Cortex of kidney (tissue), 1 donor: ENCODE results near the gene BAHD1.

Experiments
- DNase-seq: peaks from one replicate; lab custom pipeline; 2025; lab: John Stamatoyannopoulos, UW

The BAHD1 gene

DNA sequence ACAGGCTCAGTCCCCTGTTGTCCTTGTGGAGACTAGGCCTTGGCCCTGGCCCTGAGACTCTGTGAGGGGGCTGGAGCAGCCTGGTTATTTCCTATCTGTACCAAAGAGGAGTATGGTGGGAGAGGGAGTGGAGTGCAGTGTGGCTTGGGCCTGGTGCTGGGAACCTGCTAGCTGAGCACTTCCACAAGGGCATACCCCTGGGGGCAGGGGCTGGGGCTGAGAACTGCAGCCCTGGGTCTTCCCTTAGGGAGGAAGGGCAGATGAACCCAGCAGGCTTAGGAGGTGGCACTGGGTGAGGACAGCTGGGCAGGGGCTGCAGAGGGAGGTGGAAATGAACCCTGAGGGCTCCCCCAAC lies 26.5 kb downstream of the BAHD1 start:
- no peak for DNase-seq

DNA sequence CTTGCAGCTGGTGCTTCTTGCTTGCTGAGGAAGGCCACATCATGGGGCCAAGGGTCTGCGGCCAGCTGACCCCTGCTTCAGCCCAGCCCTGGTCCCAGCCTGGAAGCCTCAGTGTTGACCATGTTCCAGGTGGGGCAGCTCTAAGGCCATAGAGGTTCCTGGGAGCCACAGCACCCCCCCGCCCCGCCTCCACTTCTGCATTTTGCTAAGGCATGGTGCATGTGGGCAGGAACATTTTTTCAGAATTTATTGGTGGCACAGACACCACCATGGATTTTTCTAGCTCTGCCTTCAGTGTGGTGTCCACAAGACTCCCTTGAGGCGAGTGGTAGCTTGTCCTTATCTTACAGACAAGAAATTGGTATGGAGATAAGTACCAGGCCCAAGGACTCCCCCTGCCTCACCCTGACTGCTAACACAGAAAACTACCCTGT lies 28.2 kb downstream of the BAHD1 start:
- no peak for DNase-seq

- no peak for DNase-seq
Measured at GRCh38 chr15:40469776-40470390, 29.1 kb downstream of the BAHD1 start.

GRCh38 chr15:40470423-40471104 lies 29.8 kb downstream of the BAHD1 start, which contains the start of gene CHST14:
Gene CHST14 (plus strand): TSS chr15:40470984. CDS start chr15:40471214, 230 bp downstream.
- DNase-seq: no peak

- no peak for DNase-seq
Measured at GRCh38 chr15:40471105-40471807, 30.5 kb downstream of the BAHD1 start.

DNA sequence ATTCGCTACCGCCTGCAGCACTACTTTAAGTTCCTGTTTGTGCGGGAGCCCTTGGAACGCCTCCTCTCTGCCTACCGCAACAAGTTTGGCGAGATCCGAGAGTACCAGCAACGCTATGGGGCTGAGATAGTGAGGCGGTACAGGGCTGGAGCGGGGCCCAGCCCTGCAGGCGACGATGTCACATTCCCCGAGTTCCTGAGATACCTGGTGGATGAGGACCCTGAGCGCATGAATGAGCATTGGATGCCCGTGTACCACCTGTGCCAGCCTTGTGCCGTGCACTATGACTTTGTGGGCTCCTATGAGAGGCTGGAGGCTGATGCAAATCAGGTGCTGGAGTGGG lies 31.0 kb downstream of the BAHD1 start:
- no peak for DNase-seq

- no peak for DNase-seq
Measured at GRCh38 chr15:40472171-40472727, 31.5 kb downstream of the BAHD1 start.

DNA sequence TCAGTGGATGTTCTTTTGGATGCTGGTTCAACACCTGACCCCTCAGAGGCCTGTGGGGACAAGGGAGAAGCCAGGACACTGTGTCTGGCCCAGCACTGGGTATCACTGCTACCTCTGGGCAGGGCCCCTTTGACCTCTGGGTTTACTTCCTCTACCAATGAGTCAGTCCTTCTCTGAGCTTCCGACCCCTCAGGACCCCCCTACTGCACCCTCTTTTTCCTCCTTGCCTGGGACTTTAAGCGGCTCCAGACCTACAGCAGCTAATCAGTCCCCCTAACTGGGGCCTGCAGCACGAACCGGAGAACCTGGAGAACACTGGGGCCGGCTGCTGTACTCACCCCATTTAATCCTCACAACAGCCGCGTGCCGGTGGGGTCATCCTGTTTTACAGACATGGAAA lies 33.8 kb downstream of the BAHD1 start:
- DNase-seq: no peak

- DNase-seq: no peak
Measured at GRCh38 chr15:40477642-40478327, 37.0 kb downstream of the BAHD1 start.

- DNase-seq: no peak
Measured at GRCh38 chr15:40479024-40479423, 38.3 kb downstream of the BAHD1 start.

- no peak for DNase-seq
Measured at GRCh38 chr15:40481341-40482074, 40.8 kb downstream of the BAHD1 start.

GRCh38 chr15:40483919-40484318 lies 43.2 kb downstream of the BAHD1 start:
- DNase-seq: no peak

DNA sequence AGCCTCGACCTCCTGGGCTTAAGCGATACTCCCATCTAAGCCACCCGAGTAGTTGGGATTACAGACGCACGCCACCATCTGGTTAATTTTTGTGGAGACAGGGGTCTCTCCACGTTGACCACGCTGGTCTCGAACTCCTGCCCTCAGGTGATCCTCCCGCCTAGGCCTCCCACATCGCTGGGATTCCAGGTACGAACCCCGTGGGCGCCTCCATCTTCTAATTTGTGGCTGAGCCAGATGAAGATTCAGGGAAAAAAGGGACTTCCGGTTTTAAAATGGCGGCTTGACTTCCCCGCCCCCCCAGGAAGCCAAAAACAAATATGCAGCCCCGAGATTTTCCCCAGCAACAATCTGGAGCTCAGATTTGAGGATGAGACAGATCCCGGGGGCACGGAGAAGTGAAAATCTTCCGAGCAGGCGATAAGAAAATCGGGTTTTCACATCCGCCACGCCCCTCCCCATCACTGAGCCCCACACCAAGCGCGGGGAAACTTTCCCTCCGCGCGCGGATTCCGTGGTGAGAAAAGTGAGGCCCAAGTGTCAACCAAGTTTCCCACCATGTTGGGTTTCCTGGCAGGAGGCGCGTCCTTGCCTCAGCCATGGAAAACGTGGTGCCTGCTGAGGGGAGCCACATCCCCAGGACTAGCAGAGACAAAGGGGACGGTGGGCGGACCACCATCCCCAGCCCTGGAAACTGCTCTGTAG lies 45.5 kb downstream of the BAHD1 start:
- DNase-seq: no peak

DNA sequence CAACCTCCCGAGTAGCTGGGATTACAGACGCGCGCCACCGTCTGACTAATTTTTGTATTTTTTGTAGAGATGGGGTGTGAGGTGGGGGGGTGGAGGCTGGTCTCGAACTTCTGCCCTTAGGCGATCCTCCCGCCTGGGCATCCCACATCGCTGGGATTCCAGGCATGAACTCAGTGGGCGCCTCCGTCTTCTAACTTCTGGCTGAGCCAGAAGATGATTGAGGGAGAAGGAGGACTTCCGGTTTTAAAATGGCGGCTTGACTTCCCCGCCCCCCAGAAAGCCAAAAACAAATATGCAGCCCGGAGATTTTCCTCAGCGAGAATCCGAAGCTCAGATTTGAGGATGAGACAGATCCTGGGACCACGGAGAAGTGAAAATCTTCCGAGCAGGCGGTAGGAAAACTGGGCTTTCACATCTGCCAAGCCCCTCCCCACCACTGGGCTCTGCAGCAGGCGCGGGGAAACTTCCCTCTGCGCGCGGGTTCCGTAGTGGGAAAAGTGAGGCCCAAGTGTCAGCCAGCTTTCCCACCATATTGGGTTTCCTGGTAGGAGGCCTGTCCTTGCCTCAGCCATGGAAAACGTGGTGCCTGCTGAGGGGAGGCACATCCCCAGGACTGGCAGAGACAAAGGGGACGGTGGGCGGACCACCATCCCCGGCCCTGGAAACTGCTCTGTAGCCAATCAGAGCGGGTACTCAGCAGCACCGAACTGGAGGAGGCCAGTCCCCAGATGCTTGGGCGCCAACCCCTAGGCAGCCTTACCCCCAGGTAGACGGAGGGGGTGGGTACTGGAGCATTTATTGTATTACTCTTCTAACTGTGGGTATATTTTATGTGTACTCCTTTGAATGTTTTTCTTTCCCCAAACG lies 47.3 kb downstream of the BAHD1 start:
- DNase-seq: no peak

DNA sequence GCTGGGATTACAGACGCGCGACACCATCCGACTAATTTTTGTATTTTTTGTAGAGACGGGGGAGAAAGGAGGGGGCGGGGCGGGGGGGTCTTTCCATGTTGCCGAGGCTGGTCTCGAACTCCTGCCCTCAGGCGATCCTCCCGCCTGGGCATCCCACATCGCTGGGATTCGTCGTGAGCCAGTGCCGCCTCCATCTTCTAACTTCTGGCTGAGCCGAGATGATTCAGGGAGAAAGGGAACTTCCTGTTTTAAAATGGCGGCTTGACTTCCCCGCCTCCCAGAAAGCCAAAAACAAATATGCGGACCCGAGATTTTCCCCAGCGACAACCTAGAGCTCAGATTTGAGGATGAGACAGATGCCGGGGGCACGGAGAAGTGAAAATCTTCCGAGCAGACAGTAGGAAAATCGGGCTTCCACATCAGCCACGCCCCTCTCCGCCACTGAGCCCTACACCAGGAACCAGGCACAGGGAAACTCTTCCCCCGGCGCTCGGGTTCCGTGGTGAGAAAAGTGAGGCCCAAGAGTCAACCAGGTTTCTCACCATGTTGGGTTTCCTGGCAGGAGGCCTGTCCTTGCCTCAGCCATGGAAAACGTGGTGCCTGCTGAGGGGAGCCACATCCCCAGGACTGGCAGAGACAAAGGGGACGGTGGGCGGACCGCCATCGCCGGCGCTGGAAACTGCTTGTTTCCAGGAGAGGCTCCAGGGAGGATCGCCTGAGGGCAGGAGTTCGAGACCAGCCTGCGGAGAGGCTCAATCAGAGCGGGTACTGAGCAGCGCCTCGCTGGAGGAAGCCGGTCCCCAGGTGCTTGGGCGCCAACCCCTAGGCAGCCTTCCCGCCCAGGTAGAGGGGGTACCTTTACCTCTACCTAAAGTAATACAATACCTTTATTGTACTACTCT lies 48.8 kb downstream of the BAHD1 start:
- no peak for DNase-seq

DNA sequence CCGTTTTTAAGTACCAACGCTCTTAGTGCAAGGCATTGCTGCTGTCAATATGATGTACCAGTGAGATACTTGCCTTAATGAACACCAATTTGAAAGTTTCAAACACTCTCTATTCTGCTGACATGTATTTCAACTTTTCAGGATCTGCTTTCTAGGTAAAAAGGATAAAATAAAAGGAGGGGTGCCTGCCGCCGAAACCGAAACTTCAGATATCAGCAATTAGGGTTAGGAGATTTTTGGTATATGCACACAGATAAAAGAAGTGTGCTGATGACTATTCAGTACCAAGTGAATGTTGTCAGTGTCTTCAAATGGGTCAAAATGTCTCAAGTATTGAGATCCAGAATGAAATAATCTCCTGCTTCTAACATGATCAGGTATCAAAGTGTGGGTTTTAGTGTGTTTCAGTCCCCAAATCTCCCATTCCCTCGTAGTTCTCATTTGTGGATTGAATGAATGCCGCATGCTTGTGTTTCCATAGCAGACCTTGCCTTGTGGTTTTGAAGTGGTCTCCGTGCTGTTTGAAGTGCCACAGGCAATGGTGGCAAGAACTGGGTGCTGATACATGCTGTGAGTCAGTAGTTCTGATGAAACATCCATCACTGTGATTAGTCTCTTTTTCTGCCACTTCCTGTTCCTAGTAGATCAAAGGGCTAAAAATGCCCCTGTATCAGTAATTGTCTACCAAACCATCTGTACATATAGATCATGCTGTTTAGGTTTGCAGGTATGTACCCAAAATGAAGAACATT lies 52.5 kb downstream of the BAHD1 start:
- no peak for DNase-seq

- no peak for DNase-seq
Measured at GRCh38 chr15:40495516-40495915, 54.8 kb downstream of the BAHD1 start.

DNA sequence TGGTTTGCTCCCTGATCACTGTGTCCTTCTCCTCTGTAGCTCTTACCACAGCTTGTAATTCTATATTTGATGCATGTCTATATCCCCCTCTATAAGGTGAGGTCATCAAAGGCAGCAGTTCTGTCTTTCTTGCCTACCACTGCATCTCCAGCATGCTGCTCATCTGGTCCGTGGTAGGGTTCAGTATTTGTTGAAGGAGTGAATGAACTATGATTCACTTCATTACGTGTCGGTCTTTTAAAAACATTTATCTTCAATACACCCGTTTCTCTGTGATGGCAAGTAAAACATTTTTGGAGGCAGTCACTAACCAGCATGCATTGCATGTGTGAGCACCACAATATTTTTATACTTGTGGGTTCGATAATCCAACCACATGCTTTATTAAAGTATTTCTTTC lies 57.7 kb downstream of the BAHD1 start:
- DNase-seq: no peak
